Testis (tissue), 3 donors: Measurements from ENCODE around the gene TTC28. TPM values are rescaled to one million over a fixed set of nuclear protein-coding genes. Genes with fewer than 3 reads are reported as not detected.
"Not testable (repeated sequence)": the region's sequence is repeated elsewhere in the genome, so short reads cannot be mapped to it uniquely, and the experiment has no call there.

ENCODE experiments used
- DNase-seq: peaks from one replicate; pipeline ENCODE4 v3.0.0-alpha.2; 2019
- H3K27ac ChIP-seq, 2 donors: fragments of 200-600 bp; sonication (generic); one replicate each; pipeline ENCODE4 v1.5.1; 2019
- H3K27me3 ChIP-seq: fragments of 200-600 bp; sonication (generic); one replicate; pipeline ENCODE4 v1.5.1; 2019
- H3K36me3 ChIP-seq: fragments of 200-600 bp; sonication (generic); one replicate; pipeline ENCODE4 v1.5.1; 2017; ENCODE audit warnings: low read depth; ENCODE audit errors: missing control alignments
- H3K4me1 ChIP-seq: fragments of 200-600 bp; sonication (generic); one replicate; pipeline ENCODE4 v1.5.1; 2019
- H3K4me3 ChIP-seq, 2 donors: fragments of 200-600 bp; sonication (generic); one replicate each; pipeline ENCODE4 v1.5.1; 2017 to 2019
- H3K9me3 ChIP-seq: fragments of 200-600 bp; sonication (generic); one replicate; pipeline ENCODE4 v1.5.1; 2017
- POLR2A ChIP-seq: fragments of 450-650 bp; IDR thresholded peaks from one replicate; pipeline ENCODE4 v1.6.1; 2017; ENCODE audit warnings: antibody characterized with exemption, mild to moderate bottlenecking, moderate library complexity
- WGBS, 2 donors: methylation state at CpG; one replicate each; pipeline ENCODE4 v1.1.5; 2018; 5-methylcytosine and 5-hydroxymethylcytosine counted together
- intact Hi-C: fragments of 100-400 bp; cut with DNase I; formaldehyde crosslinking; loops from one replicate; pipeline ENCODE4 v1.15.1; 2023; ENCODE audit warnings: low total_unique reads
- polyA plus RNA-seq: library from polyadenylated mRNA; stranded (reverse); fragments of 350-450 nt; fragmentation: Illumina TruSeq; extraction: RNeasy Lipid Tissue Mini Kit (QIAGEN cat#74804); gene quantifications from one replicate; pipeline ENCODE4 v1.2.3, GENCODE V29; 2014; ENCODE audit warnings: low read depth, low replicate concordance; ENCODE audit not compliant: insufficient read depth
- total RNA-seq, 2 donors: library from RNA; depleted of rRNA; stranded (reverse); fragments of >200 nt; gene quantifications; one replicate each; pipeline ENCODE4 v1.2.3, GENCODE V29; 2016
- TF ChIP-seq, protein P1 (sequence below), 3 experiments: fragments of 450-650 bp in 2 of 3; fragments of 200-600 bp in 1 of 3; sonication (generic) in 1 of 3; IDR thresholded peaks; one replicate each; pipeline ENCODE4 v1.5.1; 2016 to 2019; ENCODE audit warnings: antibody characterized with exemption in 3 of 3, mild to moderate bottlenecking in 2 of 3, moderate library complexity in 1 of 3

TTC28 gene
- total and polyA plus RNA-seq, 3 donors from 2014 or later, result 29.4 to 121 (median 75.5) TPM

DNA sequence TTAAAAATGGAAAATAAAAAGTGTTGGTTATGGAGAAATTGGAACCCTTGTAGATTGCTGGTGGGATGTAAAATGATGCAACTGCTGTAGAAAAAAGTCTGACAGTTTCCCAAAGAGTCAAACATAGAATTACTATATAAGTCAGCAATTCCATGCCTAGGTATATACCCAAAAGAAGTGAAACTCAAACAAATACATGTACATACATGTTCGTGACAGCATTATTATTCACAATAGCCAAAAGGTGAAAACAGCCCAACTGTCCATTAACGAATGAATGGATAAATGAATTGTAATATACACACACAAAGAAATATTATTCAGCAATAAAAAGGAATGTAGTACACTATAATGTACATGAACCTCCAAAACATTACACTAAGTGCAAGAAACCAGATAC lies 116.0 kb downstream of the TTC28 start:
- 93 to 98% methylated on average over 2 of the region's 2 CpGs for WGBS, 2 donors
- no peaks in the 10 kb centered on the region for H3K27me3 ChIP-seq
- H3K9me3 ChIP-seq, result no peaks in the 10 kb centered on the region
- TF ChIP-seq, protein P1, sequence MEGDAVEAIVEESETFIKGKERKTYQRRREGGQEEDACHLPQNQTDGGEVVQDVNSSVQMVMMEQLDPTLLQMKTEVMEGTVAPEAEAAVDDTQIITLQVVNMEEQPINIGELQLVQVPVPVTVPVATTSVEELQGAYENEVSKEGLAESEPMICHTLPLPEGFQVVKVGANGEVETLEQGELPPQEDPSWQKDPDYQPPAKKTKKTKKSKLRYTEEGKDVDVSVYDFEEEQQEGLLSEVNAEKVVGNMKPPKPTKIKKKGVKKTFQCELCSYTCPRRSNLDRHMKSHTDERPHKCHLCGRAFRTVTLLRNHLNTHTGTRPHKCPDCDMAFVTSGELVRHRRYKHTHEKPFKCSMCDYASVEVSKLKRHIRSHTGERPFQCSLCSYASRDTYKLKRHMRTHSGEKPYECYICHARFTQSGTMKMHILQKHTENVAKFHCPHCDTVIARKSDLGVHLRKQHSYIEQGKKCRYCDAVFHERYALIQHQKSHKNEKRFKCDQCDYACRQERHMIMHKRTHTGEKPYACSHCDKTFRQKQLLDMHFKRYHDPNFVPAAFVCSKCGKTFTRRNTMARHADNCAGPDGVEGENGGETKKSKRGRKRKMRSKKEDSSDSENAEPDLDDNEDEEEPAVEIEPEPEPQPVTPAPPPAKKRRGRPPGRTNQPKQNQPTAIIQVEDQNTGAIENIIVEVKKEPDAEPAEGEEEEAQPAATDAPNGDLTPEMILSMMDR (IDR thresholded peaks at IDR 0.05), result no peak
- TF ChIP-seq POLR2A, result no peak
- H3K27ac ChIP-seq, result no peak overlapping the region
- H3K4me1 ChIP-seq, result no peaks in the 10 kb centered on the region
- intact Hi-C loops, result no loop called here
- no peak overlapping the region for H3K4me3 ChIP-seq
- H3K36me3 ChIP-seq, result no peaks in the 10 kb centered on the region
- no peak for DNase-seq

DNA sequence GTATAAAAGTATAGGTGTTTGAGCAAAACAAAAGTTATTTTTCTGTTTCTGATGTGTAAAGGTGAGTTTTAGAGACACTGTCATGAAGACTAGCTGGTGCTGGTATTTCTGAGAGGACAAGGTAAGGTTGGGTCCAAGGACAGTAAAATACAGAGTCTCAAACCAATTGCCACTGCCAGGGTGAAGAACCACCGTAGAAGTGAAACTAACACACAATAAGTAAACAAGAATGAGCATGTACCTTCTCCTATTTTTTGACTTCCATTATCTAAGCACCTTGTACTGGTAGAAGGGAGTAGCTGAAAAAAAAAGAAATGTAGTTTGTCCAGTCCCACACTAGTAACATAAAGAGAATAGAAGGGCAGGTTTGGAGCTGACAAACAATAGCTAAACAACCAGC lies 117.3 kb downstream of the TTC28 start:
- DNase-seq, result no peak
- Histone ChIP-seq H3K4me3 (no peak overlapping the region), H3K27ac (no peak overlapping the region), H3K4me1 (no peaks in the 10 kb centered on the region), H3K36me3 (no peaks in the 10 kb centered on the region), H3K27me3 (no peaks in the 10 kb centered on the region), H3K9me3 (no peaks in the 10 kb centered on the region)
- 94 to 97% methylated on average over 1 of the region's 1 CpG for WGBS, 2 donors
- TF ChIP-seq, protein P1 (IDR thresholded peaks at IDR 0.05), result no peak
- TF ChIP-seq POLR2A, result no peak
- intact Hi-C loops, result no loop called here

- WGBS, 2 donors, result 90 to 95% methylated on average over 5 of the region's 5 CpGs
- H3K4me1 ChIP-seq, H3K27me3 ChIP-seq, H3K36me3 ChIP-seq, H3K27ac ChIP-seq, H3K4me3 ChIP-seq, DNase-seq, H3K9me3 ChIP-seq, intact Hi-C loops: not testable (repeated sequence)
Measured at GRCh38 chr22:28560743-28561101, 118.9 kb downstream of the TTC28 start.

DNA sequence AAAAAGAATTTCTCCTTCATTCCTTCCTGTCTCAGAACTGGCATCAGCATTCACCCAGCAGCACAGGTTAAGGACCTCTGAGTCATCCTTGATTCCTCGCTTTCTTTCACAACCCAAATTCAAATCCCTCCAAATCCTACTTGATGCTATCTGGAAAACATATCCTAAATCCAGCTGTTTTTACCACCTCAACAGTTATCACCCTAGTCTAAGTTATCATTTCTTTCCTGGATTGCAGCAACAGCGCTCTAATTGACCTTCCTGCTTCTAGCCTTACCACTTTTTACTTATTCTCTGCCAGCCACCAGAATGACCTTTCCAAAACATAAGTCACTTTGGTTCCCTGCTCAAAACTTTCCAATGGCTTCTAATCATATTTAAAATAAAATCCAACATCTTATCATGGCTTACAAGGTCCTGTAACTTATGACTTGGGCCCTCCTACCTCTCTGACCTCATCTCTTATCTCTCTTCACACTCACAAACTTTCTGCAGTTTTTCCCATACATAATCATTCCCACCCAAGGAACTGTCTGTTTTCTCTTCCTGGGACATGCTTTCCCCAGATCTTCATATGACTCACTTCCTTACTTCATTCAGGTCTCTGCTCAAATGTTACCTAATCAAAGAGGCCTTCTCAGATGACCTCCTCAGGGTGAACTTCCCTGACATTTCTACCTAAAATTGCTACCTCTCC lies 119.4 kb downstream of the TTC28 start:
- Histone ChIP-seq H3K27me3 (no peaks in the 10 kb centered on the region), H3K4me3 (no peak overlapping the region), H3K4me1 (no peaks in the 10 kb centered on the region), H3K27ac (no peak overlapping the region), H3K9me3 (no peaks in the 10 kb centered on the region), H3K36me3 (no peaks in the 10 kb centered on the region)
- TF ChIP-seq, protein P1 (IDR thresholded peaks at IDR 0.05), result no peak
- TF ChIP-seq POLR2A, result no peak
- no peak for DNase-seq
- WGBS, 2 donors, result 91 to 94% methylated on average over 2 of the region's 2 CpGs
- intact Hi-C loops, result no loop called here

DNA sequence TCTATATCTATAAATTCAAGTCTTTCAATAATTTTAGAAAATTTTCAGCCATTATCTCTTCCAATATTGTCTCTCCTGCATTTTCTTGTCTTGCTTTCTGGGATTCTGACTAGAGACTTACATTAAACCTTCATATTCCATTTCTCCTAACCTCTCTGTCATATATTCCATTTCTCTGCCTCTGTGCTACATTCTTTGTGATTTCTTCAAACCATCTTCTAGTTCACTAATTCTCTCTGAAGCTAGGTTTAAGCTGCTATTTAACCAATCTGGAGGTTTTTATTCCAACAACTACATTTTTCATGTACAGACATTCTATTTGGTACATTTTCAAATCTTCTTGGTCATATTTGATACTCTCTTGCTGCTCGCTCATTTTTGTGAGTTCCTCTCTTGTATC lies 122.5 kb downstream of the TTC28 start:
- no peaks in the 10 kb centered on the region for H3K27me3 ChIP-seq
- no peak overlapping the region for H3K4me3 ChIP-seq
- TF ChIP-seq, protein P1 (IDR thresholded peaks at IDR 0.05), result no peak
- no peak for TF ChIP-seq POLR2A
- H3K9me3 ChIP-seq, result no peaks in the 10 kb centered on the region
- no peak for DNase-seq
- intact Hi-C loops, result no loop called here
- H3K4me1 ChIP-seq, result no peaks in the 10 kb centered on the region
- no peak overlapping the region for H3K27ac ChIP-seq
- no peaks in the 10 kb centered on the region for H3K36me3 ChIP-seq
- 91 to 95% methylated on average over 1 of the region's 1 CpG for WGBS, 2 donors

DNA sequence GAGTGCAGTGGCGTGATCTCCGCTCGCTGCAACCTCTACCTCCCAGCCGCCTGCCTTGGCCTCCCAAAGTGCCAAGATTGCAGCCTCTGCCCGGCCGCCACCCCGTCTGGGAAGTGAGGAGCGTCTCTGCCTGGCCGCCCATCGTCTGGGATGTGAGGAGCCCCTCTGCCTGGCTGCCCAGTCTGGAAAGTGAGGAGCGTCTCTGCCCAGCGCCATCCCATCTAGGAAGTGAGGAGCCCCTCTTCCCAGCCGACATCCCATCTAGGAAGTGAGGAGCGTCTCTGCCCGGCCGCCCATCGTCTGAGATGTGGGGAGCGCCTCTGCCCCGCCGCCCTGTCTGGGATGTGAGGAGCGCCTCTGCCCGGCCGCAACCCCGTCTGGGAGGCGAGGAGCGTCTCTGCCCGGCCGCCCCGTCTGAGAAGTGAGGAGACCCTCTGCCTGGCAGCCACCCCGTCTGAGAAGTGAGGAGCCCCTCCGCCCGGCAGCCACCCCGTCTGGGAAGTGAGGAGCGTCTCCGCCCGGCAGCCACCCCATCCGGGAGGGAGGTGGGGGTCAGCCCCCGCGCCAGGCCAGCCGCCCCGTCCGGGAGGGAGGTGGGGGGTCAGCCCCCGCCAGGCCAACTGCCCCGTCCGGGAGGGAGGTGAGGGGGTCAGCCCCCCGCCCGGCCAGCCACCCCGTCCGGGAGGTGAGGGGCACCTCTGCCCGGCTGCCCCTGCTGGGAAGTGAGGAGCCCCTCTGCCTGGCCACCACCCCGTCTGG lies 126.4 kb downstream of the TTC28 start:
- H3K36me3 ChIP-seq, DNase-seq, H3K27ac ChIP-seq, H3K4me1 ChIP-seq, H3K9me3 ChIP-seq, H3K4me3 ChIP-seq, intact Hi-C loops, H3K27me3 ChIP-seq: not testable (repeated sequence)
- 89 to 94% methylated on average over 12 to 39 of the region's 51 CpGs for WGBS, 2 donors
